Thoracic aorta (tissue), 2 donors: Measurements from ENCODE around the gene KCNE5. TPM values are rescaled to one million over a fixed set of nuclear protein-coding genes. Genes with fewer than 3 reads are reported as not detected.
"Not testable (repeated sequence)": the region's sequence is repeated elsewhere in the genome, so short reads cannot be mapped to it uniquely, and the experiment has no call there.

Experiments
- ATAC-seq: fragments of 150-250 bp; one replicate; pipeline ENCODE4 v1.8.0; 2017; ENCODE audit warnings: low read depth; ENCODE audit not compliant: insufficient number of reproducible peaks, low FRiP score
- DNase-seq: peaks from one replicate; pipeline ENCODE4 v3.0.0-alpha.2; 2020; ENCODE audit warnings: low spot score
- H3K27ac ChIP-seq, 2 donors: fragments of 200-600 bp; sonication (generic); 1 replicate in 1 of 2; 2 replicates in 1 of 2; pipeline ENCODE4 v1.5.1; 2016; ENCODE audit warnings: mild to moderate bottlenecking in 2 of 2, moderate library complexity in 2 of 2
- H3K27me3 ChIP-seq: fragments of 200-600 bp; sonication (generic); replicated peaks from 2 replicates; pipeline ENCODE4 v1.6.0; 2016; ENCODE audit warnings: mild to moderate bottlenecking; ENCODE audit not compliant: insufficient read depth
- H3K36me3 ChIP-seq: fragments of 200-600 bp; sonication (generic); one replicate; pipeline ENCODE4 v1.5.1; 2016
- H3K4me1 ChIP-seq, 2 donors: fragments of 200-600 bp; sonication (generic); 1 replicate in 1 of 2; 2 replicates in 1 of 2; pipeline versions ENCODE4 v1.5.1 to v1.6.0; 2016; ENCODE audit warnings: low read depth in 2 of 2, mild to moderate bottlenecking in 1 of 2; ENCODE audit not compliant: control insufficient read depth in 1 of 2
- H3K4me3 ChIP-seq: fragments of 200-600 bp; sonication (generic); 2 replicates; pipeline ENCODE4 v1.5.1; 2016; ENCODE audit warnings: mild to moderate bottlenecking
- H3K9me3 ChIP-seq: fragments of 200-600 bp; sonication (generic); 2 replicates; pipeline ENCODE4 v1.5.1; 2016
- total RNA-seq, 2 donors: library from RNA; depleted of rRNA; stranded (reverse); fragments of >200 nt; gene quantifications; one replicate each; pipeline versions ENCODE4 v1.1.0 to v1.2.3, GENCODE V29; 2016
- TF ChIP-seq, protein P1 (sequence below): fragments of 200-600 bp; sonication (generic); IDR thresholded peaks from one replicate; pipeline ENCODE4 v1.5.1; 2019; ENCODE audit warnings: antibody characterized with exemption

The KCNE5 gene
- total RNA-seq, 2 donors from 2014 or later: 1.3 TPM; not detected in 1

DNA sequence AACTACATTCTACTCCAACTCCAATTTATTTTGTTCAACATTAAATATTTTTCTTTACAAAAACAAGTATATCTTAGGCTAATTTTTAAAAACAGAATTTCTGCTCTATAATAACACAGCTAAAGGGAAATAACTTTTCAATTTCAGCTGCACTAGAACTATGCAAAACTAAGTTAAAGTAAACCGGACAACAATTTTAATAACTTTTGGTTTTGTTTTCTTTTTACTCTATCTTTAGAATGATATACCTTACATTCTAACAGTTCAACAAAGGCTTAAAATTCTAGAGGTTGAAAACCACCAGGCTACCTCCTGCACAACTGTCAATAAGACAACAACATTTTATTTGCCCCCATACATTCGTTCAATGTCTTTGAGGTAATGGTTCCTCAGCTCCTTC, 18.7 kb upstream of the KCNE5 start:
- Histone ChIP-seq H3K4me1 (no peaks in the 10 kb centered on the region), H3K27me3 (no peaks in the 10 kb centered on the region), H3K9me3 (no peaks in the 10 kb centered on the region), H3K4me3 (no peak overlapping the region), H3K36me3 (no peaks in the 10 kb centered on the region), H3K27ac (no peak overlapping the region)
- ATAC-seq (no peak), DNase-seq (no peak)
- TF ChIP-seq, protein P1, sequence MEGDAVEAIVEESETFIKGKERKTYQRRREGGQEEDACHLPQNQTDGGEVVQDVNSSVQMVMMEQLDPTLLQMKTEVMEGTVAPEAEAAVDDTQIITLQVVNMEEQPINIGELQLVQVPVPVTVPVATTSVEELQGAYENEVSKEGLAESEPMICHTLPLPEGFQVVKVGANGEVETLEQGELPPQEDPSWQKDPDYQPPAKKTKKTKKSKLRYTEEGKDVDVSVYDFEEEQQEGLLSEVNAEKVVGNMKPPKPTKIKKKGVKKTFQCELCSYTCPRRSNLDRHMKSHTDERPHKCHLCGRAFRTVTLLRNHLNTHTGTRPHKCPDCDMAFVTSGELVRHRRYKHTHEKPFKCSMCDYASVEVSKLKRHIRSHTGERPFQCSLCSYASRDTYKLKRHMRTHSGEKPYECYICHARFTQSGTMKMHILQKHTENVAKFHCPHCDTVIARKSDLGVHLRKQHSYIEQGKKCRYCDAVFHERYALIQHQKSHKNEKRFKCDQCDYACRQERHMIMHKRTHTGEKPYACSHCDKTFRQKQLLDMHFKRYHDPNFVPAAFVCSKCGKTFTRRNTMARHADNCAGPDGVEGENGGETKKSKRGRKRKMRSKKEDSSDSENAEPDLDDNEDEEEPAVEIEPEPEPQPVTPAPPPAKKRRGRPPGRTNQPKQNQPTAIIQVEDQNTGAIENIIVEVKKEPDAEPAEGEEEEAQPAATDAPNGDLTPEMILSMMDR: no peak

DNA sequence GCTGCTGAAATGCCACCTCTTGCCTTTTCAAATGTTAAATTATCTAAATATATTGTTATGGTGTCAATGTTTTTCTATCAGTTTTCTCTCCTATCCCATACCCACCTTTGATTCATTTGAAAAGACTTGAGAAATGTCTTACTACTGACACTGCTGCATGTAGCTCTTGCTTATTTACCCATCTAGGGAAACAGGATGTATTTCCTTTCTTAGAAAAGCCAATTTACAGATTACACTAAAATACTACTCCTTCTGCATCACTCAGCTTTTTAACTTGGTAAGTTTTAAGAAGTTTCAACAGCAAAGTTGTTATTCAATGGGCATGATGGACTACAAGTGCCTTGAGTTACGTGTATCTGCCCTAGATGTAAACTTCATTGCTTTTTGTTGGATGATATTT, 13.2 kb upstream of the KCNE5 start:
- H3K36me3 ChIP-seq: no peaks in the 10 kb centered on the region
- TF ChIP-seq, protein P1: no peak
- H3K4me3 ChIP-seq: no peak overlapping the region
- no peak for ATAC-seq
- no peaks in the 10 kb centered on the region for H3K9me3 ChIP-seq
- no peak for DNase-seq
- no peak overlapping the region for H3K27ac ChIP-seq
- no peaks in the 10 kb centered on the region for H3K4me1 ChIP-seq
- H3K27me3 ChIP-seq: no peaks in the 10 kb centered on the region

DNA sequence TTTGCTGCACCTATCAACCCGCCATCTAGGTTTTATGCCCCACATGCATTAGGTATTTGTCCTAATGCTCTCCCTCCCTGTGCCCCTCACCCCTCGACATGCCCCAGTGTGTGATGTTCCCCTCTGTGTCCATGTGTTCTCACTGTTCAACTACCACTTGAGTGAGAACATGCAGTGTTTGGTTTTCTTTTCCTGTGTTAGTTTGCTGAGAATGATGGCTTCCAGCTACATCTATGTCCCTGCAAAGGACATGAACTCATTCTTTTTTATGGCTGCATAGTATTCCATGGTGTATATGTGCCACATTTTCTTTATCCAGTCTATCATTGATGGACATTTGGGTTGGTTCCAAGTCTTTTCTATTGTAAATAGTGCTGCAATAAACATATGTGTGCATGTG, 12.5 kb upstream of the KCNE5 start:
- not testable (repeated sequence) for H3K9me3 ChIP-seq, DNase-seq, H3K36me3 ChIP-seq, H3K27ac ChIP-seq, ATAC-seq, H3K4me1 ChIP-seq, H3K27me3 ChIP-seq, H3K4me3 ChIP-seq

DNA sequence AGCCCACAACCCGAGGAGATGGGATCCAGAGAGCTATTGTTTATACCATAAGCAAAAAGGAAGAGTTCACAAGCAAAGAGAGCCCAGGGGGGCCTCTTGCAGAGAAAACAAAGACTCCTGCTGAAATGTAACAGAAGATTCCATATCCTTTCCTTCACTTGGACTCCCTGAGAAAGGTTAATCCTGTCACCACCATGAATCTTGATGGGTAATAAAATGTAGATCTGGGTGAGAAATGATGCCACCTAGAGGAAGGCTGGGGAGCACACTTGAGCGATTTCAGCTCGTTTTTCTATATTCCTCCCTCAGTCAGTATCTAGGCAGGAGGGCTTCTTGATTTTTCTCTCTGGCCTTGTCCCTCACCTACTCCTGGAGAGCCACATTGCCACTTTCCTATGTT, 10.2 kb upstream of the KCNE5 start:
- TF ChIP-seq, protein P1: no peak
- Histone ChIP-seq H3K4me1 (no peaks in the 10 kb centered on the region), H3K4me3 (no peak overlapping the region), H3K36me3 (no peaks in the 10 kb centered on the region), H3K27ac (no peak overlapping the region), H3K27me3 (no peaks in the 10 kb centered on the region), H3K9me3 (no peaks in the 10 kb centered on the region)
- DNase-seq (no peak), ATAC-seq (no peak)

DNA sequence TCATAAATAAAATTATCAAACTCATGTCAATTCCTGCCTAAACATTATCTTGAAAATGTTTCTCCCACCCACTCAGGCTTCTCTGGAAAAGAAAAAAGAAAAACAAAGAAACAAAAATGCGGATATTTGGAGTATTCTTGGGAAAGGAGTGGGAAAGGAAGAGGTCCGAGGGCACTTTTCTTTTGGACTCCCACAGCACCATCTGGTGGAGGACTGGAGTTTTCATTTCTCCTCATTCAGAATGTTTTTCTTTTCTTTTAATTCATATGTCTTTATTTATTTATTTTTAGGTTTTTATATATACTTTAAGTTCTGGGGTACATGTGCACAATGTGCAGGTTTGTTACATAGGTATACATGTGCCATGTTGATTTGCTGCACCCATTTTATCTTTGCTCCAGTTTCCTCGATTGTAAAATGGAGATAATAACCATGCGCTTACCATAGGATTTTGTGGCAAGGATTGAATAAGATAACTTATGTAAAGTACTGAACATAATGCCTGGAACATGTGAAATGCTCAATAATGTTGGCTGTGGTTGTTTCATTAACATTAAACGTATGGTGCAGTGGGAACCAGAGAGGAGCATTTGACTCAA, 8.0 kb upstream of the KCNE5 start:
- Histone ChIP-seq H3K27ac (no peak overlapping the region), H3K4me3 (no peak overlapping the region), H3K4me1 (no peaks in the 10 kb centered on the region), H3K27me3 (no peaks in the 10 kb centered on the region), H3K9me3 (no peaks in the 10 kb centered on the region), H3K36me3 (no peaks in the 10 kb centered on the region)
- DNase-seq: no peak
- TF ChIP-seq, protein P1: no peak
- no peak for ATAC-seq

DNA sequence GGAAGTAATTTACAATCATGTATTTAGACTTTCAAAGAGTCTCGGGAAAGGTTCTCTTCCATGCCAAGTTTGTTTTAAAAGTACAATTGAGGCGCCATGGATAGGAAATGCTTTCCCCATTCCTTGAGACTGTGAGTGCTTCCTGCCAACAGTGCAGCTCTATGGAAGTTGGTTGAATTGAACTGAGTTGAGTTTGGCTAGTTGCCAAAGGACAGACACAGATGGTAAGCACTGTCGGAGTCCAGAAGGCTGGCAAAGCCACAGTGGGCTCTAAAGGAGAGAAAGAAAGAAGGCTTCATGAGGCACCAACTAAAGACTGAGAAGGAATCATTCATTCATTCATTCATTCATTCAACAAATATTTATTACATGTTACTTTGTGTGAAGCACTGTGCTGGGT, 4.3 kb upstream of the KCNE5 start:
- no peak for DNase-seq
- ATAC-seq: no peak
- Histone ChIP-seq H3K4me1 (no peaks in the 10 kb centered on the region), H3K4me3 (no peak overlapping the region), H3K36me3 (no peaks in the 10 kb centered on the region), H3K9me3 (no peaks in the 10 kb centered on the region), H3K27ac (no peak overlapping the region), H3K27me3 (no peaks in the 10 kb centered on the region)
- TF ChIP-seq, protein P1: no peak
